ENCODE measurements around the gene NR5A2.

The NR5A2 gene
- total RNA-seq = 0 reads per million in 3 donors

- peaks cover 5% of the 10 kb centered on the region for H3K27me3 ChIP-seq (replicated peaks; ENCODE audit: control insufficient read depth, insufficient read depth, low read length, poor library complexity, severe bottlenecking)
- H3K9me3 ChIP-seq (ENCODE audit: control insufficient read depth, low read length) = no peaks in the 10 kb centered on the region
- no peak for DNase-seq
- no peak within 1 kb of the TSS for H3K27ac ChIP-seq (ENCODE audit: insufficient read depth, low read length, poor library complexity, severe bottlenecking)
- no peak within 1 kb of the TSS for H3K4me3 ChIP-seq (ENCODE audit: insufficient read depth, low read depth, low read length, poor library complexity, severe bottlenecking)
- no peaks in the 10 kb centered on the region for H3K4me1 ChIP-seq (ENCODE audit: control insufficient read depth, insufficient read depth, low read length, poor library complexity, severe bottlenecking)
- H3K36me3 ChIP-seq (ENCODE audit: control insufficient read depth, insufficient read depth, low read length) = no peaks in the 10 kb centered on the region
Measured at GRCh38 chr1:200027264-200027823, at the start of gene NR5A2. TSS of gene NR5A2 (plus strand) at chr1:200027710. CDS start at chr1:200027848, 138 bp downstream.

- no peaks in the 10 kb centered on the region for H3K27me3 ChIP-seq (replicated peaks; ENCODE audit: control insufficient read depth, insufficient read depth, low read length, poor library complexity, severe bottlenecking)
- H3K4me3 ChIP-seq (ENCODE audit: insufficient read depth, low read depth, low read length, poor library complexity, severe bottlenecking) = no peak overlapping the region
- no peaks in the 10 kb centered on the region for H3K9me3 ChIP-seq (ENCODE audit: control insufficient read depth, low read length)
- no peaks in the 10 kb centered on the region for H3K4me1 ChIP-seq (ENCODE audit: control insufficient read depth, insufficient read depth, low read length, poor library complexity, severe bottlenecking)
- no peak overlapping the region for H3K27ac ChIP-seq (ENCODE audit: insufficient read depth, low read length, poor library complexity, severe bottlenecking)
- no peaks in the 10 kb centered on the region for H3K36me3 ChIP-seq (ENCODE audit: control insufficient read depth, insufficient read depth, low read length)
- DNase-seq = no peak
Measured at GRCh38 chr1:199978408-199978940, 49.0 kb upstream of the NR5A2 start.

GRCh38 chr1:199979071-199979470 lies 48.4 kb upstream of the NR5A2 start:
- H3K27me3 ChIP-seq (replicated peaks; ENCODE audit: control insufficient read depth, insufficient read depth, low read length, poor library complexity, severe bottlenecking) = no peaks in the 10 kb centered on the region

DNA sequence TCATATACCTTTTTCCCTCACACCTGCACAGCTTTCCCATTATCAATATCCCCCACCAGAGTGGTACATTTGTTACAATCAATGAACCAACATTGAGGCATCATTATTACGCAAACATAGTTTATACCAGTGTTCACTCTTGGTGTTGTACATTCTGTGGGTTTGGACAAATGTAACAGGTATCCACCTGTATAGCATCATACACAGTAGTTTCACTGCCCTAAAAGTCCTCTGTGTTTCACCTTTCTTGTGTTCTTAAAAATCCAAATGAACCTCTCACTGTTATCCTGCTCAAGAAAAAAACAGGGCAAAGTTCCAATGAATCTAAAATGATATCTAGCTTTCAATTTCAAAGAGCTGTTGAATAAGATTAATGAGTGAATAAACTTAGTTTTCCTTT lies 45.9 kb upstream of the NR5A2 start:
- Histone ChIP-seq H3K36me3 (ENCODE audit: control insufficient read depth, insufficient read depth, low read length) (no peaks in the 10 kb centered on the region), H3K27ac (ENCODE audit: insufficient read depth, low read length, poor library complexity, severe bottlenecking) (no peak overlapping the region), H3K4me1 (ENCODE audit: control insufficient read depth, insufficient read depth, low read length, poor library complexity, severe bottlenecking) (no peaks in the 10 kb centered on the region), H3K4me3 (ENCODE audit: insufficient read depth, low read depth, low read length, poor library complexity, severe bottlenecking) (no peak overlapping the region), H3K9me3 (ENCODE audit: control insufficient read depth, low read length) (no peaks in the 10 kb centered on the region), H3K27me3 (replicated peaks; ENCODE audit: control insufficient read depth, insufficient read depth, low read length, poor library complexity, severe bottlenecking) (no peaks in the 10 kb centered on the region)
- DNase-seq = no peak

More at GRCh38 chr1:199979071-199979470, 48.4 kb upstream of the NR5A2 start:
- H3K4me1 ChIP-seq (ENCODE audit: control insufficient read depth, insufficient read depth, low read length, poor library complexity, severe bottlenecking) = no peaks in the 10 kb centered on the region
- H3K4me3 ChIP-seq (ENCODE audit: insufficient read depth, low read depth, low read length, poor library complexity, severe bottlenecking) = no peak overlapping the region
- no peaks in the 10 kb centered on the region for H3K36me3 ChIP-seq (ENCODE audit: control insufficient read depth, insufficient read depth, low read length)
- H3K9me3 ChIP-seq (ENCODE audit: control insufficient read depth, low read length) = no peaks in the 10 kb centered on the region
- DNase-seq = no peak
- H3K27ac ChIP-seq (ENCODE audit: insufficient read depth, low read length, poor library complexity, severe bottlenecking) = no peak overlapping the region

GRCh38 chr1:199982606-199983005 lies 44.9 kb upstream of the NR5A2 start:
- Histone ChIP-seq H3K4me1 (ENCODE audit: control insufficient read depth, insufficient read depth, low read length, poor library complexity, severe bottlenecking) (no peaks in the 10 kb centered on the region), H3K4me3 (ENCODE audit: insufficient read depth, low read depth, low read length, poor library complexity, severe bottlenecking) (no peak overlapping the region), H3K27ac (ENCODE audit: insufficient read depth, low read length, poor library complexity, severe bottlenecking) (no peak overlapping the region), H3K36me3 (ENCODE audit: control insufficient read depth, insufficient read depth, low read length) (no peaks in the 10 kb centered on the region), H3K27me3 (replicated peaks; ENCODE audit: control insufficient read depth, insufficient read depth, low read length, poor library complexity, severe bottlenecking) (no peaks in the 10 kb centered on the region), H3K9me3 (ENCODE audit: control insufficient read depth, low read length) (no peaks in the 10 kb centered on the region)
- no peak for DNase-seq

GRCh38 chr1:199983531-199983930 lies 44.0 kb upstream of the NR5A2 start:
- H3K27ac ChIP-seq (ENCODE audit: insufficient read depth, low read length, poor library complexity, severe bottlenecking) = no peak overlapping the region
- no peaks in the 10 kb centered on the region for H3K9me3 ChIP-seq (ENCODE audit: control insufficient read depth, low read length)
- H3K27me3 ChIP-seq (replicated peaks; ENCODE audit: control insufficient read depth, insufficient read depth, low read length, poor library complexity, severe bottlenecking) = no peaks in the 10 kb centered on the region
- no peak overlapping the region for H3K4me3 ChIP-seq (ENCODE audit: insufficient read depth, low read depth, low read length, poor library complexity, severe bottlenecking)
- H3K4me1 ChIP-seq (ENCODE audit: control insufficient read depth, insufficient read depth, low read length, poor library complexity, severe bottlenecking) = no peaks in the 10 kb centered on the region
- DNase-seq = no peak
- H3K36me3 ChIP-seq (ENCODE audit: control insufficient read depth, insufficient read depth, low read length) = no peaks in the 10 kb centered on the region

DNA sequence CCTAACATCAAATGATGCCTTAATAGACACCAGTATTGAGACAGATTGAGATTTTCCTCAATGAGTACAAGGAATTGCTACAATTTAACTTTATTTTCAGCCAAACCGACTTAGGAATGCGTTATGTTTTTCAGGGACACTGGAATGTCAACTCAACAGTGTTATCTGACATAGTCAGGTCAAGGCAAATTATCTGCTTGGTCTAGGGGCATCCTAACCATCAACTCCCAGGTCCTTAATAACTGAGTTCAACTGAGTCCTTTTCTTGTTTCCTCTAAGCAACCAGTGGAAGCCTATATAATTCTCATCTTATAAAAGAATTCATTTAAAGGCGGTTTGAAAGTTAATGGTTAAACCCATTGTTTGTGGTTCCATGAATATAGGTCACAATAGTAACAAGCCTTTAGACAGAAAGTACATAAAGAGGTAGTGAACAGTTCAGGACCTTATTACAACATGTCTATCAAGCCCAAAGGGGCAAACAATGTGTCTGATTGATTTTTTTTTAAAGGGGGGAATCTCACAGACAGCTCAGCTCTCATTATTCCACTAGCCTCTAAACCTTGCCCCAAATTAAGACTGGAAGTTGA lies 32.3 kb upstream of the NR5A2 start:
- Histone ChIP-seq H3K27me3 (replicated peaks; ENCODE audit: control insufficient read depth, insufficient read depth, low read length, poor library complexity, severe bottlenecking) (no peaks in the 10 kb centered on the region), H3K4me1 (ENCODE audit: control insufficient read depth, insufficient read depth, low read length, poor library complexity, severe bottlenecking) (no peaks in the 10 kb centered on the region), H3K4me3 (ENCODE audit: insufficient read depth, low read depth, low read length, poor library complexity, severe bottlenecking) (no peak overlapping the region), H3K36me3 (ENCODE audit: control insufficient read depth, insufficient read depth, low read length) (no peaks in the 10 kb centered on the region), H3K9me3 (ENCODE audit: control insufficient read depth, low read length) (no peaks in the 10 kb centered on the region), H3K27ac (ENCODE audit: insufficient read depth, low read length, poor library complexity, severe bottlenecking) (no peak overlapping the region)
- DNase-seq = no peak

GRCh38 chr1:200005165-200005564 lies 22.3 kb upstream of the NR5A2 start:
- no peaks in the 10 kb centered on the region for H3K36me3 ChIP-seq (ENCODE audit: control insufficient read depth, insufficient read depth, low read length)
- no peaks in the 10 kb centered on the region for H3K4me1 ChIP-seq (ENCODE audit: control insufficient read depth, insufficient read depth, low read length, poor library complexity, severe bottlenecking)
- no peak for DNase-seq

GRCh38 chr1:200006711-200007110 lies 20.8 kb upstream of the NR5A2 start:
- Histone ChIP-seq H3K4me3 (ENCODE audit: insufficient read depth, low read depth, low read length, poor library complexity, severe bottlenecking) (no peak overlapping the region), H3K36me3 (ENCODE audit: control insufficient read depth, insufficient read depth, low read length) (no peaks in the 10 kb centered on the region), H3K9me3 (ENCODE audit: control insufficient read depth, low read length) (no peaks in the 10 kb centered on the region), H3K4me1 (ENCODE audit: control insufficient read depth, insufficient read depth, low read length, poor library complexity, severe bottlenecking) (no peaks in the 10 kb centered on the region), H3K27ac (ENCODE audit: insufficient read depth, low read length, poor library complexity, severe bottlenecking) (no peak overlapping the region), H3K27me3 (replicated peaks; ENCODE audit: control insufficient read depth, insufficient read depth, low read length, poor library complexity, severe bottlenecking) (no peaks in the 10 kb centered on the region)
- no peak for DNase-seq

More at GRCh38 chr1:200005165-200005564, 22.3 kb upstream of the NR5A2 start:
- Histone ChIP-seq H3K27me3 (replicated peaks; ENCODE audit: control insufficient read depth, insufficient read depth, low read length, poor library complexity, severe bottlenecking) (no peaks in the 10 kb centered on the region), H3K4me3 (ENCODE audit: insufficient read depth, low read depth, low read length, poor library complexity, severe bottlenecking) (no peak overlapping the region), H3K9me3 (ENCODE audit: control insufficient read depth, low read length) (no peaks in the 10 kb centered on the region), H3K27ac (ENCODE audit: insufficient read depth, low read length, poor library complexity, severe bottlenecking) (no peak overlapping the region)

DNA sequence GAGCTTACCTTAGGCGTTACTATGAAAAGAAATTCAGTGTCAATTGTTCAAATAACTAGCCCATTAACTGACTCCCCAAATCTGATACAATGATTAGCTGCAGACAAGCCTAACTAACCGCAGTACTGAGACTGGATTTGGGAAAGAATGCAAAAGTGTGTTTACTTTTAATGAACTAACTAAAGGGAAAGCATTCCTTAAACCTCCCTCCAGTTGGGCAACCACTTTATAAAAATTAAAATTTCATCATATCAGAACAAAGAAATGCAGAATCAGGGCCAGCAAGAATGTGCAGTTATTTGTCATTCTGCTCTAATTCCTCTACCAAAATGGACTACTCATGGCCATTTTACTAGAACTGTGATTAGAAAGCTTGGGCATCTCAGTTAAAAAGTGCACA lies 11.7 kb upstream of the NR5A2 start:
- H3K9me3 ChIP-seq (ENCODE audit: control insufficient read depth, low read length) = no peaks in the 10 kb centered on the region
- no peak overlapping the region for H3K4me3 ChIP-seq (ENCODE audit: insufficient read depth, low read depth, low read length, poor library complexity, severe bottlenecking)
- H3K27me3 ChIP-seq (replicated peaks; ENCODE audit: control insufficient read depth, insufficient read depth, low read length, poor library complexity, severe bottlenecking) = no peaks in the 10 kb centered on the region
- no peak overlapping the region for H3K27ac ChIP-seq (ENCODE audit: insufficient read depth, low read length, poor library complexity, severe bottlenecking)
- no peaks in the 10 kb centered on the region for H3K4me1 ChIP-seq (ENCODE audit: control insufficient read depth, insufficient read depth, low read length, poor library complexity, severe bottlenecking)
- DNase-seq = no peak
- no peaks in the 10 kb centered on the region for H3K36me3 ChIP-seq (ENCODE audit: control insufficient read depth, insufficient read depth, low read length)

Data from effector memory CD4-positive, alpha-beta T cell (primary cell).